Ovary (tissue), 9 donors: Measurements from ENCODE around the gene GRK2. TPM values are rescaled to one million over a fixed set of nuclear protein-coding genes. Genes with fewer than 3 reads are reported as not detected.

ENCODE experiments used
- DNase-seq, 5 donors: peaks; one replicate each; pipeline ENCODE4 v3.0.0-alpha.2; 2019 to 2020
- H3K27ac ChIP-seq, 2 donors: fragments of 200-600 bp; one replicate each; pipeline versions ENCODE4 v1.5.1 to v1.8.0; 2019 to 2022
- H3K27me3 ChIP-seq: fragments of 200-600 bp; one replicate; pipeline ENCODE4 v1.8.0; 2022
- H3K36me3 ChIP-seq: fragments of 200-600 bp; sonication (generic); one replicate; pipeline ENCODE4 v1.5.1; 2019
- H3K4me1 ChIP-seq: one replicate; pipeline ENCODE4 v1.8.1; 2013; ENCODE audit warnings: mild to moderate bottlenecking, moderate library complexity; ENCODE audit not compliant: insufficient read depth
- H3K4me3 ChIP-seq: fragments of 200-600 bp; sonication (generic); one replicate; pipeline ENCODE4 v1.5.1; 2017
- H3K9me3 ChIP-seq, 2 donors: fragments of 200-600 bp in 1 of 2; sonication (generic) in 1 of 2; one replicate each; pipeline versions ENCODE4 v1.5.1 to v1.8.1; 2013 to 2019; ENCODE audit warnings: mild to moderate bottlenecking in 1 of 2, moderate library complexity in 1 of 2
- EP300 ChIP-seq: sonication (generic); formaldehyde crosslinking; IDR thresholded peaks from one replicate; pipeline ENCODE4 v1.6.1; 2017; ENCODE audit warnings: antibody characterized with exemption
- POLR2A ChIP-seq: fragments of 450-650 bp; IDR thresholded peaks from one replicate; pipeline ENCODE4 v1.6.1; 2017; ENCODE audit warnings: antibody characterized with exemption, mild to moderate bottlenecking, moderate library complexity
- WGBS, 3 donors: extraction: QIAGEN DNeasy Blood & Tissue Kit in 1 of 3; methylation state at CpG; one replicate each; pipeline versions ENCODE4 v1.1.5 to v1.1.7; 2013 to 2017; 5-methylcytosine and 5-hydroxymethylcytosine counted together
- intact Hi-C, 4 donors: fragments of 100-400 bp; cut with DNase I; formaldehyde crosslinking; loops; one replicate each; pipeline versions ENCODE4 v1.11.0 to v1.15.1; 2022 to 2023
- polyA plus RNA-seq, 2 donors: library from polyadenylated mRNA; stranded (reverse); fragments of 200-250 nt in 1 of 2; fragments of 350-450 nt in 1 of 2; fragmentation: Illumina TruSeq in 1 of 2; extraction: RNeasy Lipid Tissue Mini Kit (QIAGEN cat#74804) in 1 of 2; gene quantifications; one replicate each; pipeline ENCODE4 v1.2.3, GENCODE V29; 2013 to 2014
- total RNA-seq, 7 donors: library from RNA; depleted of rRNA in 2 of 7; stranded (reverse); fragments of >200 nt in 2 of 7; fragmentation: NEBNext Ultra II Directional in 3 of 7; extraction: Animal tissue kit (Norgen Biotek cat#: 25700) in 3 of 7; gene quantifications; one replicate each; pipeline versions ENCODE4 v1.1.0 to v1.2.4, GENCODE V29; 2016 to 2023
- TF ChIP-seq, protein P1 (sequence below), 3 donors: fragments of 450-650 bp in 2 of 3; fragments of 200-600 bp in 1 of 3; IDR thresholded peaks; one replicate each; pipeline versions ENCODE4 v1.5.1 to v1.8.0; 2016 to 2022; ENCODE audit warnings: antibody characterized with exemption in 3 of 3, mild to moderate bottlenecking in 1 of 3
- donor health status: DM: no; HTN: no; CAD: no; lungs with moderate emphysema.
- donor health status: DM: no; HTN: no; CAD: no.
- donor health status: Bipolar disorder and iron deficiency.
- donor health status: DM: yes; HTN: yes; CAD: no.
- donor health status: DM: no; HTN: no; CAD: no.
- donor health status: DM: yes; HTN: yes; CAD: no.

The GRK2 gene
- total and polyA plus RNA-seq, 9 donors, result 21.5 to 58.1 (median 40.5) TPM

DNA sequence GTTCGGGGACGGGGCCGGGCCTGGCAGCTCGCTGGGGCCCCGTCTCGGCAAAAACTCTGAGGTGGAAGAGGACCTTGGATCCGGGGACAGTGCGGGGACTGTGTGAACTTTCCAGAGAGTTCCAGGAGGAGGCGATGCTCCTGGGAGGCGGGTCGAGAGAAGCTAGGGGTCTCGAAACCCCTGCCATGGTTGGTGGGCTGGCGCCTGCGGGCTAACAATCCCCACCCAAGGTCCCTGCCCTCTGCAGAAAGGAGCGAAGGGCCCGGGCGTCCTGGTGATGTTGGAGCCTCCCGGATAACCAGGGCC lies 4.7 kb upstream of the GRK2 start:
- Histone ChIP-seq H3K9me3 (no peaks in the 10 kb centered on the region), H3K27ac (peak overlapping the region in 1 of 2 donors; percentile 32), H3K4me3 (peak overlapping the region; percentile 11), H3K36me3 (no peaks in the 10 kb centered on the region), H3K4me1 (peaks cover 7% of the 10 kb centered on the region), H3K27me3 (no peaks in the 10 kb centered on the region)
- DNase-seq, result no peak
- no peak for TF ChIP-seq POLR2A
- no peak for TF ChIP-seq EP300
- TF ChIP-seq, protein P1, sequence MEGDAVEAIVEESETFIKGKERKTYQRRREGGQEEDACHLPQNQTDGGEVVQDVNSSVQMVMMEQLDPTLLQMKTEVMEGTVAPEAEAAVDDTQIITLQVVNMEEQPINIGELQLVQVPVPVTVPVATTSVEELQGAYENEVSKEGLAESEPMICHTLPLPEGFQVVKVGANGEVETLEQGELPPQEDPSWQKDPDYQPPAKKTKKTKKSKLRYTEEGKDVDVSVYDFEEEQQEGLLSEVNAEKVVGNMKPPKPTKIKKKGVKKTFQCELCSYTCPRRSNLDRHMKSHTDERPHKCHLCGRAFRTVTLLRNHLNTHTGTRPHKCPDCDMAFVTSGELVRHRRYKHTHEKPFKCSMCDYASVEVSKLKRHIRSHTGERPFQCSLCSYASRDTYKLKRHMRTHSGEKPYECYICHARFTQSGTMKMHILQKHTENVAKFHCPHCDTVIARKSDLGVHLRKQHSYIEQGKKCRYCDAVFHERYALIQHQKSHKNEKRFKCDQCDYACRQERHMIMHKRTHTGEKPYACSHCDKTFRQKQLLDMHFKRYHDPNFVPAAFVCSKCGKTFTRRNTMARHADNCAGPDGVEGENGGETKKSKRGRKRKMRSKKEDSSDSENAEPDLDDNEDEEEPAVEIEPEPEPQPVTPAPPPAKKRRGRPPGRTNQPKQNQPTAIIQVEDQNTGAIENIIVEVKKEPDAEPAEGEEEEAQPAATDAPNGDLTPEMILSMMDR (IDR thresholded peaks at IDR 0.05), result no peak
- 4 to 12% (median 7%) methylated on average over 13 to 18 of the region's 18 CpGs for WGBS, 3 donors
- intact Hi-C loops, result loop anchor here in 1 of 4 donors (5.0 kb wide), 1 partner anchor 121 kb away; no protein-coding TSS in a partner anchor

DNA sequence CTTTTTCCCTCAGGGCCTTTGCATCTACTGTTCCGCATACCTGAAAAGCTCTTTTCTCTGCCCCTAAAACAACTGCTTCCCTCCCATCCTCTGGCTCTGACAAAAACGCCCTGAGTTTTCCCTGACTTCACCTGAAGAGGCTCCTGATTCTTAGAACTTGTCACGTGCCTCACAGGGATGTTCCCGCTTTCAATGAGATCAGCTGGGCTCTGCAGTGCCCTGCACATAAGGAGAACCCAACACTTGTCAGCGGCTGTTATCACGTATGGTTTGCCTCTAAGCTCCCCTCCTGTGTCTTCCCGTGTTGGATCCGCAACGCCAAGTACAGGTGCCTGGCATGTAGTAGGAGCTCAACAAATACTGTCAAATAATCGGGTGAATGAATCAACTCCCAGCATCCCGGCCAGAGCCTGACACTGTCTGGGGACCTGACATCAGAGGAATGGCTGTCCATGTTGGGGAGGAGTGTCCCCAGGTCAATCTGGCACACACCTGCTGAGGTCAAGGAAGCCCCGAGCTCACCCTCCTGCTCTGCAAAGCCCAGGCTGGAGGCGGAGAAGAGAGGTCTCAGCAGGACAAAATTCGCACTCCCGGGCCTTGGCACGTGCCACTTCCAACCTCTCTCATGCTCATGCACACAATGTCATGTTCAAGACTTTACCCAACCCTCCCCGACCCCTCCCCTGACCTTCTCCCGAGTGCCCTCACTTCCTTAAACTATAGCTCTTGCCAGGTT lies 4.2 kb upstream of the GRK2 start:
- Histone ChIP-seq H3K9me3 (no peaks in the 10 kb centered on the region), H3K4me1 (peaks cover 7% of the 10 kb centered on the region), H3K27me3 (no peaks in the 10 kb centered on the region), H3K36me3 (no peaks in the 10 kb centered on the region), H3K27ac (no peak overlapping the region), H3K4me3 (no peak overlapping the region)
- peak in 4 of 5 donors; percentile 11 to 42 (median 31) for DNase-seq
- 48 to 53% (median 49%) methylated on average over 18 of the region's 18 CpGs for WGBS, 3 donors
- intact Hi-C loops, result loop anchor here in 1 of 4 donors (5.0 kb wide), 1 partner anchor 120 kb away; no protein-coding TSS in a partner anchor
- TF ChIP-seq EP300 (no peak), POLR2A (no peak)
- TF ChIP-seq, protein P1 (IDR thresholded peaks at IDR 0.05), result no peak

DNA sequence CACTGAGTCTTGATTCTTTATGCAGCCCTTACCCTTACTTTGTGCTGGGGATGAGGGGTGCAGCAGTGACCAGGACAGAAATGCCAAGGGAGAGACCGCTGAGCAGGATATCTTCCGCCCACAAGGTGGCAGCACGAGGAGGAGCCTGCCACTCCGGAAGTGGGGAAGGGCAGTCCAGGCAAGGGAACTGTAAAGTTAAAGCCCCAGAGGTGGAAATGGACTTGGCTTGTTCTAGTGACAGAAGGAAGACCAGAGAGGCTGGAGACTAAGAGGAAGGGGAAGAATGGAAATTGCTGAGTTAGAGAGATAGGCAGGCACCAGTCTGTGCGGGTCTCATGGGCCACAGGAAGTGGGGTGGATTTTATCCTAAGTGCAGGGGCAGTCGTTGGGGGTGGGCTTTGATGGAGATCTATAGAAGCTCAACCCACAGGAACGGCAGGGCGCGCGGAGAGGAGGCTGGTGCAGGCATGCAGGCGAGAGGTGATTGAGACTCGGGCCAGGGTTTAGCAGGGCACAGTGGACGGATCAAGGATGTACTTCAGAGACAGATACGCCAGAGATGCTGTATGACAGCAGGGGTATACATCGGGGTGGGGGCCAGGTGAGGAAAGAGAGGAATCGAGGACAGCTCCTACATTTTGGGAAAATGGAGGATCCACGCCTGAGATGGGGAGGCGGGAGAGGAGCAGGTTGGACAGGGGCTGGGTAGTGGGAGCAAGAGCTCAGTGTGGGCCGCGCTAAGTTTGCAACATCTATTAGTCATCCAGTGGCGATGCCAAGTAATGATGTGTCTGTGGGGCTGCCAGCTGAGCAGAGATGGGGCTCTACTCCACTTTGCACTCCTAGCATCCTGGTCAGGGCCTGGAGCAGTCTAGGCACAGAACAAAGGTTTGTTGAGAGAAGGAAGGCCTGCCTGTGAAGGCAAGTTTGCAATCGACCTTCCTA lies 3.3 kb upstream of the GRK2 start:
- 48 to 49% (median 49%) methylated on average over 22 of the region's 22 CpGs for WGBS, 3 donors
- intact Hi-C loops, result loop anchor here in 1 of 4 donors (5.0 kb wide), 1 partner anchor 119 kb away; no protein-coding TSS in a partner anchor
- H3K27ac ChIP-seq, result no peak overlapping the region
- DNase-seq, result peak; percentile 75 to 86 (median 85)
- TF ChIP-seq POLR2A (no peak), EP300 (no peak)
- TF ChIP-seq, protein P1 (IDR thresholded peaks at IDR 0.05), result peak; percentile 70 to 80 (median 73)
- no peaks in the 10 kb centered on the region for H3K36me3 ChIP-seq
- H3K4me1 ChIP-seq, result peaks cover 14% of the 10 kb centered on the region
- H3K9me3 ChIP-seq, result no peaks in the 10 kb centered on the region
- H3K27me3 ChIP-seq, result no peaks in the 10 kb centered on the region
- no peak overlapping the region for H3K4me3 ChIP-seq

DNA sequence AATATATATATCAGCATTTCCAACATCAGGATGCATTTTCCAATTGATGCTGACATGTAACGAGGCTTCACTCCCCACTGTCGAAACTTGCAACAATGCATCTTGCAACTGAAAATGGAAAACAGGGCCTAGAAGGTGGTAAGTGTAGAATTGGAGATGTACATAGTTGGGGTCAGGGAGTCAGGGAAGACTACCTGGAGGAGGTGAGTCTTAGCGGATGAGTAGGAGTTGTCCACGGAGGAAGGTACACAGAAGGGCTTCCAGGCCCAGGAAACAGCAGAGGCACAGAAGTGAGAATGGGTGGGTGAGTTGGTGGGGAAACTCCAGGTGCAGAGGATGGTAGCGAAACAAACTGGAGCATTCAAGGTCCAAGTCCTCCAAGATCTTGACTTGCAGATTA lies 2.0 kb upstream of the GRK2 start:
- H3K4me1 ChIP-seq, result peaks cover 15% of the 10 kb centered on the region
- WGBS, 3 donors, result 94 to 99% (median 94%) methylated on average over 5 of the region's 5 CpGs
- intact Hi-C loops, result loop anchor here in 1 of 4 donors (5.0 kb wide), 1 partner anchor 118 kb away; no protein-coding TSS in a partner anchor

More for the DNA sequence above, 2.0 kb upstream of the GRK2 start:
- Histone ChIP-seq H3K36me3 (no peaks in the 10 kb centered on the region), H3K27ac (no peak overlapping the region), H3K4me3 (no peak overlapping the region), H3K9me3 (no peaks in the 10 kb centered on the region), H3K27me3 (no peaks in the 10 kb centered on the region)
- no peak for DNase-seq
- no peak for TF ChIP-seq POLR2A
- TF ChIP-seq, protein P1 (IDR thresholded peaks at IDR 0.05), result no peak
- TF ChIP-seq EP300, result no peak
